ENCODE data around the gene OGFOD3. TPM values are rescaled to one million over a fixed set of nuclear protein-coding genes. Genes with fewer than 3 reads are reported as not detected.
"Not testable (repeated sequence)": the region's sequence is repeated elsewhere in the genome, so short reads cannot be mapped to it uniquely, and the experiment has no call there.

Gene OGFOD3
- total RNA-seq, 1 donor from 2014 or later: 27.1 TPM

GRCh38 chr17:82457073-82457928, 38.9 kb upstream of the OGFOD3 start:
- Histone ChIP-seq H3K36me3 (peaks cover 24% of the 10 kb centered on the region), H3K9me3 (no peaks in the 10 kb centered on the region), H3K27me3 (ENCODE audit: low read depth) (no peaks in the 10 kb centered on the region), H3K4me1 (peaks cover 35% of the 10 kb centered on the region), H3K4me3 (peak overlapping the region; percentile 96), H3K27ac (peak overlapping the region; percentile 100)
- intact Hi-C loops (cut with DNase I): no loop called here
- DNase-seq (no peak), ATAC-seq (no peak)
- no peak for TF ChIP-seq CTCF (IDR thresholded peaks at IDR 0.05)

- H3K27me3 ChIP-seq (ENCODE audit: low read depth); intact Hi-C loops (cut with DNase I); H3K27ac ChIP-seq; H3K4me3 ChIP-seq; ATAC-seq; H3K9me3 ChIP-seq; H3K36me3 ChIP-seq; DNase-seq: not testable (repeated sequence)
- H3K4me1 ChIP-seq: peaks cover 51% of the 10 kb centered on the region
These were observed 35.3 kb upstream of the OGFOD3 start for GRCh38 chr17:82453706-82454105.

- H3K36me3 ChIP-seq: not testable (repeated sequence)
These were observed 34.8 kb upstream of the OGFOD3 start for GRCh38 chr17:82453151-82453550.

GRCh38 chr17:82452162-82452561, 33.8 kb upstream of the OGFOD3 start:
- H3K36me3 ChIP-seq: peaks cover 6% of the 10 kb centered on the region
- ATAC-seq: no peak
- H3K9me3 ChIP-seq: no peaks in the 10 kb centered on the region
- no peak overlapping the region for H3K4me3 ChIP-seq
- no peak for TF ChIP-seq CTCF (IDR thresholded peaks at IDR 0.05)
- peaks cover 49% of the 10 kb centered on the region for H3K4me1 ChIP-seq
- no peaks in the 10 kb centered on the region for H3K27me3 ChIP-seq (ENCODE audit: low read depth)
- H3K27ac ChIP-seq: peak overlapping the region; percentile 95
- no peak for DNase-seq
- intact Hi-C loops (cut with DNase I): no loop called here

More at GRCh38 chr17:82453151-82453550, 34.8 kb upstream of the OGFOD3 start:
- H3K27ac ChIP-seq: peak overlapping the region; percentile 53
- H3K4me1 ChIP-seq: peaks cover 51% of the 10 kb centered on the region
- DNase-seq; H3K27me3 ChIP-seq (ENCODE audit: low read depth); H3K4me3 ChIP-seq; ATAC-seq; H3K9me3 ChIP-seq; intact Hi-C loops (cut with DNase I): not testable (repeated sequence)

GRCh38 chr17:82450357-82451106, 32.1 kb upstream of the OGFOD3 start, which contains the start of gene CYBC1:
TSS of gene CYBC1 (minus strand) at chr17:82450752. CDS start at chr17:82449254, 1,498 bp downstream.
- peaks cover 40% of the 10 kb centered on the region for H3K4me1 ChIP-seq

More at GRCh38 chr17:82450357-82451106, 32.1 kb upstream of the OGFOD3 start, which contains the start of gene CYBC1:
- Histone ChIP-seq H3K4me3 (peak within 1 kb of the TSS; percentile 97), H3K9me3 (no peaks in the 10 kb centered on the region), H3K36me3 (peaks cover 12% of the 10 kb centered on the region), H3K27me3 (ENCODE audit: low read depth) (no peaks in the 10 kb centered on the region), H3K27ac (peak within 1 kb of the TSS; percentile 95)
- no peak for TF ChIP-seq CTCF (IDR thresholded peaks at IDR 0.05)
- DNase-seq: peak; percentile 95
- intact Hi-C loops (cut with DNase I): no loop called here
- peak; percentile 97 for ATAC-seq

All from lower lobe of right lung (tissue), 2 donors.